NCI-H1048 (cell line): ENCODE results near the gene PYGO2.

Experiments
- DNase-seq: peaks from one replicate; lab custom pipeline; 2025; lab: John Stamatoyannopoulos, UW

PYGO2 gene

GRCh38 chr1:154961207-154962155 is at the start of gene PYGO2:
PYGO2 (minus strand) TSS chr1:154961782; CDS start chr1:154961576, 206 bp downstream.
- peak; percentile 87 for DNase-seq

GRCh38 chr1:155011004-155011416 is 49.4 kb upstream of the PYGO2 start:
- no peak for DNase-seq

GRCh38 chr1:155010211-155010918 is 48.8 kb upstream of the PYGO2 start:
- no peak for DNase-seq

GRCh38 chr1:155009742-155010141 is 48.2 kb upstream of the PYGO2 start:
- no peak for DNase-seq

- DNase-seq, result no peak
These were observed 47.7 kb upstream of the PYGO2 start for GRCh38 chr1:155009221-155009711.

GRCh38 chr1:155008015-155008941 is 46.7 kb upstream of the PYGO2 start:
- no peak for DNase-seq

- no peak for DNase-seq
These were observed 45.8 kb upstream of the PYGO2 start for GRCh38 chr1:155007251-155007828.

- no peak for DNase-seq
These were observed 45.1 kb upstream of the PYGO2 start for GRCh38 chr1:155006601-155007101.

- DNase-seq, result no peak
These were observed 43.8 kb upstream of the PYGO2 start for GRCh38 chr1:155005076-155006011.

GRCh38 chr1:155004352-155005075 is 42.9 kb upstream of the PYGO2 start:
- no peak for DNase-seq

GRCh38 chr1:155003766-155004351 is 42.3 kb upstream of the PYGO2 start:
- DNase-seq, result no peak

GRCh38 chr1:155003227-155003765 is 41.7 kb upstream of the PYGO2 start:
- no peak for DNase-seq

GRCh38 chr1:155002464-155003226 is 41.1 kb upstream of the PYGO2 start, which contains the start of gene ZBTB7B:
ZBTB7B (plus strand) TSS chr1:155002802; CDS start chr1:155014661, 11,859 bp downstream.
- no peak for DNase-seq

GRCh38 chr1:155001675-155002463 is 40.3 kb upstream of the PYGO2 start:
- peak; percentile 100 for DNase-seq

GRCh38 chr1:155001425-155001674 is 39.8 kb upstream of the PYGO2 start:
- no peak for DNase-seq

- peak; percentile 77 for DNase-seq
These were observed 39.3 kb upstream of the PYGO2 start for GRCh38 chr1:155000726-155001424.

- DNase-seq, result no peak
These were observed 38.8 kb upstream of the PYGO2 start for GRCh38 chr1:155000411-155000725.
